Measurements from ENCODE around the gene CD34.

CD34 gene

DNA sequence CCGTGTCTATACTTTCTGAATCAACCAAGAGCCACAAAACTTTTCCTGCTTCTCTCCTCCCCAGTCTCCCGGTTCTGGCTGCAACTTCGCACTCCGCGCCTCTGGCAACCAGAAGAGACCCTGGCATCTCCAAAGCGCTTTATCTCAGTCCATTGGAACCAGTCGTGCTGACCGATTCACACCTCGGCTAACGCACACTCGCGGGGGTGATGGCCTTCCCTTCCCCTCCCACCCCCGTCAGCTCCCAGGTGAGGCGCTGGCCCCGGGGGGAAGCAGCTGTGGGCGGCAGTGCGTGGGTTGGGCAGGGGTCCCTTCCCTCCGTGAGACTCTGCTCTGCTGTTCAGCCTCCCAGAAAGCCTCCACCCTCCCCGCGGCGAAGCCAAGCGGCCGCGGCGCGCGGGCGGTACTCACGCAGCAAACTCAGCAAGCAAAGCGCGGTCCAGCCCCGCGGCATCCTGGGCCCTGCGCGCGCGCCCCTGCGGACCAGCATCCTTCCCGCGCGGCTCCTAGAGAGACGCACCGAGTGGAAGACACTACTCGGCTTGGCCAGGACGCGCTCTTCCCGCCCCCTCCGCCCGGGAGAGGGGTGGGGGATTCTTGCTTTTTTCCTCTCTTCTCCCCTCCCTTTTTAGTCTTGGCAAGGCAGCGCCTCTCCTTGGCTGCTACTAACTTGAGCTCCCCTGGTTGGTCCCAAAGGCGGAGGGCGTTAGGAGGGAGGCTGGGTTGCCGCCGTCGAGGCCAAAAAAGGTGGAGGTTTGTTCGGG lies at the start of gene CD34:
TSS of gene CD34 (minus strand) at position 535 of the 764 bp plus-strand sequence. CDS start at position 490, 45 bp downstream.
- TF ChIP-seq, protein P1, sequence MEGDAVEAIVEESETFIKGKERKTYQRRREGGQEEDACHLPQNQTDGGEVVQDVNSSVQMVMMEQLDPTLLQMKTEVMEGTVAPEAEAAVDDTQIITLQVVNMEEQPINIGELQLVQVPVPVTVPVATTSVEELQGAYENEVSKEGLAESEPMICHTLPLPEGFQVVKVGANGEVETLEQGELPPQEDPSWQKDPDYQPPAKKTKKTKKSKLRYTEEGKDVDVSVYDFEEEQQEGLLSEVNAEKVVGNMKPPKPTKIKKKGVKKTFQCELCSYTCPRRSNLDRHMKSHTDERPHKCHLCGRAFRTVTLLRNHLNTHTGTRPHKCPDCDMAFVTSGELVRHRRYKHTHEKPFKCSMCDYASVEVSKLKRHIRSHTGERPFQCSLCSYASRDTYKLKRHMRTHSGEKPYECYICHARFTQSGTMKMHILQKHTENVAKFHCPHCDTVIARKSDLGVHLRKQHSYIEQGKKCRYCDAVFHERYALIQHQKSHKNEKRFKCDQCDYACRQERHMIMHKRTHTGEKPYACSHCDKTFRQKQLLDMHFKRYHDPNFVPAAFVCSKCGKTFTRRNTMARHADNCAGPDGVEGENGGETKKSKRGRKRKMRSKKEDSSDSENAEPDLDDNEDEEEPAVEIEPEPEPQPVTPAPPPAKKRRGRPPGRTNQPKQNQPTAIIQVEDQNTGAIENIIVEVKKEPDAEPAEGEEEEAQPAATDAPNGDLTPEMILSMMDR (IDR thresholded peaks at IDR 0.05; ENCODE audit: low read depth, low read length): no peak
- DNase-seq (ENCODE audit: extremely low read depth, low read depth): no peak

DNA sequence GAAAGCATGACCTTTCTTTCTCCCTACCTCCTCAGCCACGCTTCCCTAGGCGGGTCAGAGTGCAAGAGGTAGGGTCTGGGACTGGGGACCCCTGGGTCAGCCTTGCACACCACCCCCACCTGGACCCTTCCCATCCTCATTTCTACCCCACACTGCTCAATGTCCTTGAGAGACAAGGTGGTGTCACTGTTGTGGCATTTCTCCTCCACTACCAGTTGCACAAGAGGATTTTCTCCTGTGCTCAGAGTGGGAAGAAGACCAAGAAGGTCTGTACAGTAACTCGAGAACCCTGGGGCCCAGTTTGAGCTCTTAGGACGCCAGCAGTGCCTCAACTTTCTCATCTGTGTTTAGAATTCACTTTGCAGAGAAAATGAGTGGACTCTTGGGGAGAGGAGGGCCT lies 49.4 kb upstream of the CD34 start:
- TF ChIP-seq, protein P1 (IDR thresholded peaks at IDR 0.05; ENCODE audit: low read depth, low read length): no peak
- DNase-seq (ENCODE audit: extremely low read depth, low read depth): no peak

DNA sequence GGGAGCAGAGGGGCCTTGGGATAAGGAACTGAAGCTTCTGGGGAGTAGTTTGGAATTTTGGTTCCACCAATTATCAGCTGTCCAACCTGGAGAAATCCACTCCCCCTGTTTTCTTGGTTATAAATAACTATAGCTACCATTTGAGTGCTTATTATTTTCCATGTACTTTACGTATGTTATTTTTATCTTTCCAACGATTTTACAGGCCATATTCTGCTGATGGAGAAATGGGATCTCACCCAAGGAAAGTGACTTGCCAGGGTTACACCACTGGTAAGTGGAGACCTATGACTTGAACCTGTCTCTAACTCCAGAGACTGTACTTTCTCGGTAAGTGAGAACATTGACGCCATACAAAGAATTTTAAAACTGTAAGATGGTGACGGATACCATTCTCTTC lies 49.0 kb upstream of the CD34 start:
- DNase-seq (ENCODE audit: extremely low read depth, low read depth): no peak
- TF ChIP-seq, protein P1 (IDR thresholded peaks at IDR 0.05; ENCODE audit: low read depth, low read length): no peak

DNA sequence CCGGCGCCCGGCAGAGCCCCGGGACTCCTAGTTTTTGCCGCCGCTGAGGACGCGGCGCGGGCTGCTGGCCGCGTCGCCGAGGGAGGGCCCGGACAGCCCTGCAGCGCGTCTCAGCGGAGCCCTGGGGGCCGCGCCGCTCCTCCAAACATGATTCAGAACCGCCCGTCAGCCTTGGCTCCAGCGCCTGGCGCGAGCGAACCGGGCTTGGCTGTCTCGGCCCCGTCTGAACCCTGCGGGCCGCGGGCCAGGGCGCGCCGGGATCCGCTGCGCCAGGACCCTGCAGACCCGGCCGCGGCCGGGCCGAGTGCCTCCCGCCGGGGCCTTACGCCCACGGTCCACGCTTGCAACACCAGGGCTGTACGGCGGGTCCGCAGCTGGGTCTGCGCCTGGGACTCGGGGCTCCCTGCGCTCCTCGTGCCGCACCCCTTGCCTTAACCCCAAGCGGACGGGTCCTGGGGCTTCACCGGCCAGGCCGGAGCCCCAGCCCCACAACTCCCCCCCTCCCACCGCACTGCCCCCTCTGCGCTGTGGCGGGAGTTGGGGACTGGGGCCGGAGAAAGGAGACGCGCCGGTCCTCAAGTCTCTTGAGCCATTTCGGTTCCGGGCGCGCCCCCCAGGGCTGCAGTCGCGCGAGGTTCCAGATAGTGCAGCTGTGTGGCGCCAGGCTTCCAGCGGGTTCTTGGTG lies 48.4 kb upstream of the CD34 start:
- no peak for DNase-seq (ENCODE audit: extremely low read depth, low read depth)
- TF ChIP-seq, protein P1 (IDR thresholded peaks at IDR 0.05; ENCODE audit: low read depth, low read length): no peak

DNA sequence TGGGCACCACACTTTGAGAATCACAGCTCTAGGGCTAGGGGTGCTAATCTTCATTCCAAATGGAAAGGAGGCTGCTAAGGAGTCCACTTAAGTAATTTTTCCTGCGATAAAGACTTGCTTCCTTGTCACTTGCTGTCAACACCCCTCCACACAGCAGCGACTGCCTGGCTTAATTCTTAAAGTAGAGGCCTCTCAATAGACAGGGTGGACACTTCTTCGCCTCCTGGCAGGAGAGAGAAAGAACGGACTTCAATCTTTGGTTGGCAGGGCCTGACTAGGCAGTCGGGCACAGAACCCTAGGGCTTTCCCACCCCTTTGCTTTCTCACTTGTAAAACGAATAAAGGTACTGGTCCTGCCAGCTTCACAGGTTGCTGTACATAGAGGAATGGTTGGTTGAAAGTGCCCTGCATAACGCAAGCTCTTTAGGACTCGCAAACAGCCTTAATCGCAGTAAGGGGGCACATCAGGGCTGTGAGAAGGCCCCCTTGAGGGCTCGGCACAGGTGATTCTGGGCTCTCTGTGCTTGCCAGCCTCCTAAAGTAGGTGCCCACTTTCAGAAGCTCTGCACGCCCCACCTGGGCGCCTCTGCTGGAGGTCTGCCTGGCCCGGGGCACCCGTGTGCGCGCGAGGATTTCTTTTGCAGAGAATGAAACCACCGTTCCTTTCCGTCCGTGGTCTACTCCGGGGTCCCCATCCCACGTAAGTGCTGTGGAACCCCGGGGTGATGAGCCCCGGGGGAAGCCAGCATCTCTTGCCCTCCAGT lies 47.6 kb upstream of the CD34 start:
- no peak for DNase-seq (ENCODE audit: extremely low read depth, low read depth)
- TF ChIP-seq, protein P1 (IDR thresholded peaks at IDR 0.05; ENCODE audit: low read depth, low read length): no peak

DNA sequence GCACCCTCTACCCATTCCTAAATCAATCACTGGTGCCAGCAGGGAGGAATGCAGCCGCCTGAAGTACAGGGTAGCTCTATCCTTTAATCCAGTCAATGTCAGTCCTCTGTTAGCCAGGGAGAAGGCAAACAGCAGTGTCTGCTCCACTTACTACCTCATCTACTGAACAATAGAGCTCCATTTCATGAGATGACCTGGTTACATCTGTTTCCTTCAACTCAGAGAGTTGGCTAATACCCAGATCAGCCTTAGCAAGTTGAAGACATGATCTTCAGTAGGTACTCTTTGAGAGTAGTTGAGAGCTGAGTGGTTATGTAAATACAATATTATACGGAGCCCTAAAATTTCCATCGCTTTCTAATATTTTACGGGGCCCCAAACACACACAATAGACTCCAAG lies 46.1 kb upstream of the CD34 start:
- DNase-seq (ENCODE audit: extremely low read depth, low read depth): no peak
- TF ChIP-seq, protein P1 (IDR thresholded peaks at IDR 0.05; ENCODE audit: low read depth, low read length): no peak

All from AG09319 (cell line).